Mesothelial cell of epicardium (in vitro differentiated cells): ENCODE measurements around the gene NUP93. TPM values are rescaled to one million over a fixed set of nuclear protein-coding genes. Genes with fewer than 3 reads are reported as not detected.

Experiments
- DNase-seq, 2 experiments: peaks; one replicate each; pipeline ENCODE4 v3.0.0; 2021; ENCODE audit warnings: low spot score in 2 of 2; ENCODE audit not compliant: unreplicated experiment in 2 of 2
- H3K27ac Mint-ChIP-seq: 2 replicates; pipeline ENCODE4 v1.8.0; 2021; ENCODE audit warnings: mixed read lengths
- H3K27me3 Mint-ChIP-seq: 2 replicates; pipeline ENCODE4 v1.8.0; 2021; ENCODE audit warnings: low read depth, mixed read lengths
- H3K36me3 Mint-ChIP-seq: 2 replicates; pipeline ENCODE4 v1.8.0; 2021; ENCODE audit warnings: mixed read lengths
- H3K4me1 Mint-ChIP-seq: 2 replicates; pipeline ENCODE4 v1.8.0; 2021; ENCODE audit warnings: mixed read lengths
- H3K4me3 Mint-ChIP-seq: 2 replicates; pipeline ENCODE4 v1.8.0; 2021; ENCODE audit warnings: mild to moderate bottlenecking, moderate library complexity, mixed read lengths
- H3K9me3 Mint-ChIP-seq: 2 replicates; pipeline ENCODE4 v1.8.0; 2021; ENCODE audit warnings: mixed read lengths
- CTCF ChIP-seq: fragments of 200-600 bp; sonication (generic); IDR thresholded peaks from one replicate; pipeline ENCODE4 v1.5.0; 2021; ENCODE audit warnings: antibody characterized with exemption; ENCODE audit not compliant: unreplicated experiment
- total RNA-seq: library from RNA; stranded (reverse); gene quantifications from 3 replicates; pipeline ENCODE4 v1.2.1, GENCODE V29; 2021

The NUP93 gene
- total RNA-seq, 1 donor from 2014 or later, result 74.6 TPM

GRCh38 chr16:56700631-56701030 lies 29.3 kb upstream of the NUP93 start:
- DNase-seq, result no peak
- Mint-ChIP-seq H3K27ac (no peak overlapping the region), H3K27me3 (peaks cover 2% of the 10 kb centered on the region), H3K4me3 (no peak overlapping the region), H3K36me3 (peaks cover 1% of the 10 kb centered on the region), H3K9me3 (peaks cover 12% of the 10 kb centered on the region), H3K4me1 (peaks cover 7% of the 10 kb centered on the region)
- TF ChIP-seq CTCF, result no peak

GRCh38 chr16:56701534-56701933 lies 28.4 kb upstream of the NUP93 start:
- H3K4me3 Mint-ChIP-seq, result no peak overlapping the region
- H3K36me3 Mint-ChIP-seq, result peaks cover 1% of the 10 kb centered on the region
- DNase-seq, result no peak
- peaks cover 2% of the 10 kb centered on the region for H3K27me3 Mint-ChIP-seq
- H3K27ac Mint-ChIP-seq, result peak overlapping the region; percentile 13
- no peak for TF ChIP-seq CTCF
- H3K4me1 Mint-ChIP-seq, result peaks cover 7% of the 10 kb centered on the region
- peaks cover 12% of the 10 kb centered on the region for H3K9me3 Mint-ChIP-seq

GRCh38 chr16:56702836-56703235 lies 27.1 kb upstream of the NUP93 start:
- Mint-ChIP-seq H3K27me3 (peaks cover 2% of the 10 kb centered on the region), H3K9me3 (peaks cover 2% of the 10 kb centered on the region), H3K4me1 (peaks cover 7% of the 10 kb centered on the region), H3K27ac (no peak overlapping the region), H3K4me3 (no peak overlapping the region), H3K36me3 (peaks cover 1% of the 10 kb centered on the region)
- no peak for TF ChIP-seq CTCF
- DNase-seq, result no peak

GRCh38 chr16:56708525-56709442 lies 21.1 kb upstream of the NUP93 start:
- H3K9me3 Mint-ChIP-seq, result no peaks in the 10 kb centered on the region
- H3K4me3 Mint-ChIP-seq, result no peak overlapping the region
- H3K27ac Mint-ChIP-seq, result no peak overlapping the region
- TF ChIP-seq CTCF, result no peak
- no peaks in the 10 kb centered on the region for H3K4me1 Mint-ChIP-seq
- no peak for DNase-seq
- peaks cover 2% of the 10 kb centered on the region for H3K27me3 Mint-ChIP-seq
- no peaks in the 10 kb centered on the region for H3K36me3 Mint-ChIP-seq

GRCh38 chr16:56709443-56710040 lies 20.4 kb upstream of the NUP93 start:
- no peak overlapping the region for H3K4me3 Mint-ChIP-seq
- no peak overlapping the region for H3K27ac Mint-ChIP-seq
- H3K9me3 Mint-ChIP-seq, result no peaks in the 10 kb centered on the region
- no peaks in the 10 kb centered on the region for H3K4me1 Mint-ChIP-seq
- peaks cover 2% of the 10 kb centered on the region for H3K27me3 Mint-ChIP-seq
- no peak for TF ChIP-seq CTCF
- no peak for DNase-seq
- no peaks in the 10 kb centered on the region for H3K36me3 Mint-ChIP-seq
